Mucosa of stomach (tissue), 1 donor: ENCODE measurements around the gene RIOX2.

ENCODE experiments used
- H3K27me3 ChIP-seq: one replicate; pipeline ENCODE4 v1.7.0; 2013; ENCODE audit warnings: mild to moderate bottlenecking, low read length; ENCODE audit not compliant: control insufficient read depth, insufficient read depth
- H3K36me3 ChIP-seq: one replicate; pipeline ENCODE4 v1.7.0; 2013; ENCODE audit warnings: low read length; ENCODE audit not compliant: control insufficient read depth, insufficient read depth
- H3K4me1 ChIP-seq: one replicate; pipeline ENCODE4 v1.7.0; 2013; ENCODE audit warnings: mild to moderate bottlenecking, low read length; ENCODE audit not compliant: control insufficient read depth, insufficient read depth
- H3K4me3 ChIP-seq: one replicate; pipeline ENCODE4 v1.7.0; 2013; ENCODE audit warnings: low read length
- H3K9ac ChIP-seq: one replicate; pipeline ENCODE4 v1.7.0; 2013; ENCODE audit warnings: mild to moderate bottlenecking, low read length, moderate library complexity
- H3K9me3 ChIP-seq: one replicate; pipeline ENCODE4 v1.7.0; 2013; ENCODE audit warnings: mild to moderate bottlenecking, low read length, moderate library complexity; ENCODE audit not compliant: control insufficient read depth
- donor health status: Pancreatic carcinoma.

RIOX2 gene

DNA sequence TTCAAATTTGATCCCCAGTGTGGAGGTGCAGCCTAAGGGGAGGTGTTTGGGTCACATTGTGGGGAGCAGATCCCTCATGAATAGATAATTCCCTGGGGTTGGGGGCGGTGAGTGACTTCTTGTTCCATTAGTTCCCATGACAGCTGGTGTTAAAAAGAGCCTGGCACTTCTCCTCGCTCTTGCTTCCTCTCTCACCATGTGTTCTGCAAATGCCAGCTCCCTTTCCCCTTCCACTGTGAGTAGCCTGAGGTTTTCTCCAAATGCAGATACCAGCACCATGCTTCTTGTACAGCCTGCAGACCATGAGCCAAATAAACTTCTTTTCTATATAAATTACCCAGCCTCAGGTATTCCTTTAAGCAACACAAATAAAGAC, 23.1 kb downstream of the RIOX2 start:
- no peak overlapping the region for H3K9ac ChIP-seq
- H3K4me1 ChIP-seq = no peaks in the 10 kb centered on the region
- no peaks in the 10 kb centered on the region for H3K27me3 ChIP-seq
- H3K4me3 ChIP-seq = no peak overlapping the region
- no peaks in the 10 kb centered on the region for H3K9me3 ChIP-seq
- H3K36me3 ChIP-seq = peaks cover 5% of the 10 kb centered on the region

DNA sequence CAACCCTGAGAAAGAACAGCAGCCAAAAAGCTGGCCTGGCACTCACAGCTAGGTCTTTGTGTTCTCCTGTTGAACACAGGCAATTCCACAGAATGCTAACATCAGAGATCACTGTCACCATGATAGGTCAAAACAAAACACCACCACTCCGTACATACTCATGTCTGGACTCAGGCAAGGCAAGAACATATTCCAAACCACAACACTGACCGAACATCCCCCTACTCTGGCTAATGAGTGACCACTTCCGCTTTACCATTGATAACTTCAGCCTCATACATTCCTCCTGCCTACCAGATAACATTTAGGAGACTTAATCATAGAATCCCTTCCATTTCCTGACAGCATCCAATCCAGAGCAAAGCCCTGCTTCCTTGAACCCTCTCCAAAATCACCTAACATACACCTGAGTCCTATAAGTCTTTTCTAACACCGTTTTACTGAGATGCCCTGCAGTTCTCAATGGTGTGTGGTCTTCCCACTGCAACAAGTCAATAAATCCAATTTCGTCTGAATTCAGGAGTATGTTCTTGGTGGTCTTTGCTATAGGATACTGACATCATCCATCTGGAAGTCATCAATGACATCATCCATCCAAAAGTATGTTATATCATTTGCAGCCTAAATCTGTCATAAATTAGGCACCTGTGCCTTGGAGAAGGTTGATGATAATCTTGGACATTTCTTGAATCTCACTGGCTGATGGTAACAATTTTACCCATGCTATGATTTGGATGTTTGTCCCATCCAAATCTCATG, 23.7 kb downstream of the RIOX2 start:
- no peaks in the 10 kb centered on the region for H3K4me1 ChIP-seq
- peaks cover 5% of the 10 kb centered on the region for H3K36me3 ChIP-seq
- H3K27me3 ChIP-seq = no peaks in the 10 kb centered on the region
- H3K4me3 ChIP-seq = no peak overlapping the region
- no peak overlapping the region for H3K9ac ChIP-seq
- no peaks in the 10 kb centered on the region for H3K9me3 ChIP-seq

DNA sequence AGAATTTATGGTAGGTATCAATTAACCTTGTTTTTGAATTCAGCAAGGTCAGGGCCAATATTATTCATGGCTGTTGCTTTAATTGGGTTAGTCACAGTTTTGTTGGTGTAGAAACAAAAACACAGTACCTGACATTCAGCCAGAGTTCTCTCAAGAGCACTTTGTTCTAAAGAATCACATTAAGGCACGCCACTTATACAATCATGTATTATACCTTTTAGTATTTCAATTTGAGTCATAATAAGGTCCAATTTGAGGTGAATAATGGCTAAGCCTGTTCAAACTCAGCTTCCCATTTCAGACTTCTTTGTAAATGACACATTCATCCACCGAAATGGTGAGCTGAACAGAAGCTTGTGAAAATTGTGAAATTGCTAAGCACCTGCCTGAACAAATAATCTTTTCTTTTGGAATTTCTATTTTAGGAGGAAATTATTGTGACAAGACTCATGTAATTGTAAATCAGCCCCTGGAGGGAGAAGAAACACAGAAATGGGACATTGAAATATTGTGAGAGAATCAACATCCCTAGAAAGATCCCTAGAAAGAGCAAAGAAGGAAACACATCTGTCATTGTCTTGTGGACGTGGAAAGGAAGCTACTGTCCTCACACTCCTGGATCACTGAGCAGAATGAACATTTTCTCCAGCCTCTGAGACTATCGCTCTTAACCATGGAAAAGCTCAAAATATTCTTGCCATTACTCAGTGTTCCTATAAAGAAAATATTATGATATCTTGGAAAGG, 29.3 kb downstream of the RIOX2 start:
- H3K4me3 ChIP-seq = no peak overlapping the region
- H3K9me3 ChIP-seq = no peaks in the 10 kb centered on the region
- no peaks in the 10 kb centered on the region for H3K36me3 ChIP-seq
- no peaks in the 10 kb centered on the region for H3K27me3 ChIP-seq
- H3K9ac ChIP-seq = no peak overlapping the region
- no peaks in the 10 kb centered on the region for H3K4me1 ChIP-seq

DNA sequence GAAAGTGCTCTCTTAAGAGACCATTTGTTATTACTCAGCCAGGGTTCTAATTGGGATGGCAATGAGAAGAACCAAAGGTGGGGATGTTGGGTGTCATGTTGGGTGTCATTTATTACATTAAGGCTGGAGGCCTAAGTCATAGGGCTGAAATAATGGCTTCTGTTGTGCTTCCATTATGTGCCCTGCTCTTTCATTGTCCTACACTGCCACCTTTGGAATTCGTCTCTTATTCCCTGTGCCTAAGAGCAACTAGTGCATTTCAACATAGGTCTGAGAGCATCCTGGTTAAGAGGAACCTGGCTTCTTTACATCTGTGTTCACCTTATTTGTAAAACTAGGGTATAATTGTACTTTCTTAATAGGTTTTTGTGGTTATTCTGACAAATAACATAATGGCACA, 32.2 kb downstream of the RIOX2 start:
- Histone ChIP-seq H3K27me3 (no peaks in the 10 kb centered on the region), H3K9ac (no peak overlapping the region), H3K9me3 (no peaks in the 10 kb centered on the region), H3K36me3 (no peaks in the 10 kb centered on the region), H3K4me1 (no peaks in the 10 kb centered on the region), H3K4me3 (no peak overlapping the region)

DNA sequence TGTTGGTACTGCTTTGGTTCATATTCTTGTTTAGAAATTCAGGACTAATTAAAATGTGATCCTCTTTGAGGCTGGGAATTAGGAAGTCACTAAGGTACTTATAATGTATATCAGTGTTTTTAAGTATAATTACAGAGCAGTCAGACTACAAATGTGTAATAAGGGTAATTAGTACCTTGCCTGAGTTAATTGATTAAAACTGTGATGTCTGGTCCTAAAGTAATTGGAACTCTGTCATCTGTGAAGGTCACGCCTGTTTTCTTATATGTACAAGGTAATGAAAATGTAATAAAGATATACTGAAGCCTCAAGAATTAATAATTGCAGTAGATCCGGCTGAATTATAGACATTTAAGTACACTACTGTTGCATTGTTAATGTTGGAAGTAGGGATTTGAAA, 32.8 kb downstream of the RIOX2 start:
- H3K4me3 ChIP-seq = no peak overlapping the region
- H3K4me1 ChIP-seq = no peaks in the 10 kb centered on the region
- no peaks in the 10 kb centered on the region for H3K36me3 ChIP-seq
- H3K9ac ChIP-seq = no peak overlapping the region
- H3K9me3 ChIP-seq = no peaks in the 10 kb centered on the region
- no peaks in the 10 kb centered on the region for H3K27me3 ChIP-seq

DNA sequence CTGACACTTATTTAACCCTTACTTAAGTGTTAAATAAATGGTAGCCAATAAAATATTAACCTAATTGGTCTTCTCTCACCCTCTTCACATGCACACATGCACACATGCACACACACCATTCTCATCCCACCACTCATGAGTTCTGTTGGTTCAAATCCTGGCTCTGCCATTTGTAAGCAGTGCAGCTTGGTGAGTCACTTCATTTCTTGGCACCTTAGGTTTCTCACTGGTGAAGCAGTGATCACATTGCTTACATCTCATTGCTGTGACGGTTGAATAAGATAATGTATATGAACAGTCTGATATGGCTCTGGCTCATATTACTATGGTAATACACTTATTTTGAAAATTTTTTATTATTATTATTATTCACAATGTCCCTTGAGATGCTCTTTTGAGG, 33.8 kb downstream of the RIOX2 start:
- Histone ChIP-seq H3K4me3 (no peak overlapping the region), H3K36me3 (no peaks in the 10 kb centered on the region), H3K9me3 (no peaks in the 10 kb centered on the region), H3K4me1 (no peaks in the 10 kb centered on the region), H3K27me3 (no peaks in the 10 kb centered on the region), H3K9ac (no peak overlapping the region)

DNA sequence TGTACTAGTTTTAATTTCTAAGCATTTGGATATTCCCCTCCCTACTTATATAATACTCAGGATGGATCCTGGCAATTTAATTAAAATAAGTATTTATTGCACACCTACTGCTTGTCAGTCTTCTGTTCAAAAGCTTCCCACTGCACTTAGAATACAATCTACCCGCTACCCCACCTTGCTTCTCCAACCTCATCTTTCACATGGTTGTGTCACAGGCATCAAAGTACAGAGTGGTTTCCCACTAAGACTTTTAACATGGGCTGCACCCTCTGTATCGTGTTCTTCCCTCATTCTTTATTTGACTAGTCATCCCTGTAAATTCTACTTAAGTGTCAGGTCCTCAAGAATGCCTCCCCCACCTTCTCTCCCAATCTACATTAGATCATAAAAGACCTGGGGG, 35.0 kb downstream of the RIOX2 start:
- Histone ChIP-seq H3K4me3 (no peak overlapping the region), H3K4me1 (no peaks in the 10 kb centered on the region), H3K36me3 (no peaks in the 10 kb centered on the region), H3K9me3 (no peaks in the 10 kb centered on the region), H3K27me3 (no peaks in the 10 kb centered on the region), H3K9ac (no peak overlapping the region)

DNA sequence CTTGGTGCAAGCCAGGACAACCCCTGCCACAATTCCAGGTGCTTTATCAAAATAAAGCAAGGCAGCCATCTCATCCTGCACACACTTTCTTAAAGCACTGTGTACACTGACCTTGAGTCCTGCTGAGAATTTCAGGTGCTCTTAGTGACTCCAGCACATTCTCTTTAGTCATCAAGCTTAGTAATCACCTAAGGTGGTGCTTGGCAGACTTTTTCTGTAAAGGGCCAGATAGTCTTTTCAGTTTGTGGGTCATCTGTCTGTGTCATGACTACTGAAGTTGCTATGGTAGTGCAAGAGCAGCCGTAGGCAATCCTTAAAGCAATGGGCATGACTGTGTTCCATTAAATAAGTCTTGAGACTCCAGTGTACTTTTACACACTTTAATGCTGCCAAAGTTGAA, 36.4 kb downstream of the RIOX2 start:
- Histone ChIP-seq H3K9ac (no peak overlapping the region), H3K4me1 (no peaks in the 10 kb centered on the region), H3K27me3 (no peaks in the 10 kb centered on the region), H3K36me3 (no peaks in the 10 kb centered on the region), H3K9me3 (no peaks in the 10 kb centered on the region), H3K4me3 (no peak overlapping the region)

DNA sequence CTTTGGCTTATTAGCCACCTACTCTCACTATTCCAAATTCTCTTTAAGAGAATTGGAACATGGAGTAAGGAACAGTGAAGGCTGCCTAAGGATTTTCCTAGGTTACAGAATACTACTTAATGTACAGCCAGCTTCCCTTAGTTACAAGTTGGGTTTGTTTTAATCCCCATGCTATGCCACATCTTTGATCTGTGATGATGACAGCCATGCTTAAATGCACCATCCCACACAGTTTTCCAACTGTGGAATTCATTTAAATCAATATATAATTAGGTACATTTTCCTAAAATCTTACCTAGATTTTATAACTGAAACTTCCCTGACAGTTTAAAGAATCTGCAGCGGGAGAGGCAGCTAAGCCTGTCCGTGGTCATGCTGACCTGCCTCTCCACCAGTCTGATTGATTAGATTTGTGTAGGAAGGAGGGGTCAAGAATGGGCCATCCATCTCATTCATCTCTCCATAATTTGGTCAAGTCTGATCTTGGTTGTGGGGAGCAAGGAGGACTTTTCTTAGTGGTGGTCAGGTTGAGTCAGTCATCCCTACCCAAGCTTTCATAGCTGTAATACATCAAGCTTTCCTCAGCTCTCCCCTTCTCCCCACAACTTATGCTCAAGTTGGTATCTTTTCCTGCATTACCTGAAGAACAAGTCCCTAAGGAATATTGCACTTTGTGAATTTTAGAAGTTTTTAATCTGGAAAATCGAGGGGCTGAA, 37.1 kb downstream of the RIOX2 start:
- H3K36me3 ChIP-seq = no peaks in the 10 kb centered on the region
- H3K4me1 ChIP-seq = no peaks in the 10 kb centered on the region
- no peaks in the 10 kb centered on the region for H3K27me3 ChIP-seq
- H3K9me3 ChIP-seq = no peaks in the 10 kb centered on the region
- no peak overlapping the region for H3K4me3 ChIP-seq
- H3K9ac ChIP-seq = no peak overlapping the region

DNA sequence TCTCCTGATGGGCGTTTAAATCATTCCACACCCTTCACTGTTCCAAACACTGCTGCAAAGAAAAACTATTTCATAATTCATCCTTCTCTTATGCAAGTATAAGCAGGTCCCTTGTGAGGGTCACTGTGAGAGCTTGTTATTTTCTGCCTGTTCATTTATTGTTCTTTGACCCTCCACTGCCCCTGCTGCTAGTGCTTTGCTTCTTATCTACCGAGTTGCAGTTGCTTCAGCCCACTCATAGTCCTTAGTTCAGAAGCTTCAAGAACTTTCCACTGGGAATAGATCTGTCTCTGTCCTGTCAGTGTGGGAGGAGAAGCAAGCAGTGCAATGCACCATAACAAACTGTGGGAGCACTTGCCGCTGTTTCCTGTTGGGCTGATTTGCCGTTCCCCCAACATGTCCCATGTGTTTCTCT, 39.8 kb downstream of the RIOX2 start:
- Histone ChIP-seq H3K27me3 (no peaks in the 10 kb centered on the region), H3K9me3 (no peaks in the 10 kb centered on the region), H3K4me3 (no peak overlapping the region), H3K36me3 (no peaks in the 10 kb centered on the region), H3K9ac (no peak overlapping the region), H3K4me1 (no peaks in the 10 kb centered on the region)

DNA sequence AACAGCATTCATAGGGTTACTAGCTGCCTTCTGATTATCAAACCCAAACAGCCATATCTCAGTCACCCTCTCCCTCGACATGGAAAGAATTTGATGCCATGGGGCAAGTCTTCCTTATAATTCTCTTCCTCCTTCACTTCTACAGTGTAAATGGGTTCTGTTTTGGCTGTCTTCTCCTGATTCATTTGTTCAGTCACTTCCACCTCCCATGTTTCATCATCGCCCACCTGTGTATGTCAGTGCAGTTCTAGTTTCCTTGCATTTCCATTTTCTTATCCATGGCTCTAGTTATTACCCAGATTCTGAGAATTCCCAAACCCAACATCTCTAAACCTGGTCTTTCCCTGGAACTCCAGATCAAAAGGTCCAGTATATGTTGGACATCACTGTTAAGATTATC, 41.0 kb downstream of the RIOX2 start:
- no peak overlapping the region for H3K4me3 ChIP-seq
- H3K9me3 ChIP-seq = no peaks in the 10 kb centered on the region
- no peaks in the 10 kb centered on the region for H3K27me3 ChIP-seq
- H3K36me3 ChIP-seq = no peaks in the 10 kb centered on the region
- H3K4me1 ChIP-seq = no peaks in the 10 kb centered on the region
- H3K9ac ChIP-seq = no peak overlapping the region

DNA sequence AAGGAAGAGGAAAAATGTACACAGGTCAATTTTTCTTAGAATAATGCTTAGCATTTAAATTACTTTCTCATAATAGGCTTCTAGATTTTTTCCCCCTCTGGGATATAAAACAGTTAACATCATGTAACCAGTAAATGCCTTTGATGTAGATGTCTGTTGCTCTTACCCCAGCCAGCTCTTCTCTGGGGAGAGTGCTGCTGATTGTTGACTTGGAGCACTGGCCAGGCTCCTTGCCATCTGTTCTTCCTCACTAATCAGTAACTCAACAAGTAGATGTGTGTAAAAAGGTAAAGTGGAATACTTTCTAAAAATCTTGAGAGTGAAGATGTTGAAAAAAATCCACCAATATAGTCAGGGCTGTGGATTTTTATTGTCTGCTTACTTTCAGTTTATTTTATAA, 42.2 kb downstream of the RIOX2 start:
- no peaks in the 10 kb centered on the region for H3K27me3 ChIP-seq
- H3K4me1 ChIP-seq = no peaks in the 10 kb centered on the region
- no peak overlapping the region for H3K4me3 ChIP-seq
- no peaks in the 10 kb centered on the region for H3K36me3 ChIP-seq
- no peaks in the 10 kb centered on the region for H3K9me3 ChIP-seq
- no peak overlapping the region for H3K9ac ChIP-seq
